ENCODE data around the gene TRIM8.
"Not testable (repeated sequence)": the region's sequence is repeated elsewhere in the genome, so short reads cannot be mapped to it uniquely, and the experiment has no call there.

TRIM8 gene

DNA sequence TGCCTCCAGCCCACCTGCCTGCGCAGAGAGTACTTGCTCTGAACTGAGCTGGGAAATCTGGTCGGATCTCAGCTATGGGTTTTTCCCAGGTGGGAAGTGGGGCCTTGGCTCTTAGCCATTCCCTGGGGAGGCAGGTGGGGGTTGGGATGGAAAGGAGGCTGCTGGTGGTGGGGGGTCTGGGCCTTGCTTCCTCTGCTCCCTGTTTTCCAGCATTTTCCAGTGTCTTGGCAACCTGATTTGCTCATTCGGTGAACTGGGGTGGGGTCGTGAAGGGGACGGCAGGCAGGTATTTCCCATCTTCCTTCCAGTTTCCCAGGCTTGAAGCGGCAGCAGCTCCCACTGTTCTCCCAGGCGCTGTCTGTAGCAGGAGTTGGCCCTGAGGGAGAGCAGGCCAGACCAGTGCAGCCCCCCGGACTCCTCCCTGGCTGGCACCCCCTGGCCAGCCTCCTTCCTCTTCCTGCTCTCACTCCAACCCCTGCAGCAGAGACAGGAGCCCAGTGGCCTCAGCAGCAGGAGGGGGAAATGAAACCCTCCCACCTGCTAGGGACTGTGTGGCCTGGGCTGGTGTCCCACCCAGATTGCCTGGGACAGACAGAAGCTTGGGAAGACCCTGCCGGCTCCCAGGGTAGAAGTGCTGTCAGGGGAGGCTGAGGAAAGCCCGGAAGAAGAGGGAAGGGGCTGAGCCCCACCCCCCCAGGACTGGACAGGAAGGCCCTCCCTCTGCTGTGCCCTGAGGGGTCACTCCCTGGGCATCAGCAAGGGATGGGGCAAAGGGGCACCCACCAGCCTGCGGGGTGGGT lies 6.6 kb downstream of the TRIM8 start:
- DNase-seq, result no peak

DNA sequence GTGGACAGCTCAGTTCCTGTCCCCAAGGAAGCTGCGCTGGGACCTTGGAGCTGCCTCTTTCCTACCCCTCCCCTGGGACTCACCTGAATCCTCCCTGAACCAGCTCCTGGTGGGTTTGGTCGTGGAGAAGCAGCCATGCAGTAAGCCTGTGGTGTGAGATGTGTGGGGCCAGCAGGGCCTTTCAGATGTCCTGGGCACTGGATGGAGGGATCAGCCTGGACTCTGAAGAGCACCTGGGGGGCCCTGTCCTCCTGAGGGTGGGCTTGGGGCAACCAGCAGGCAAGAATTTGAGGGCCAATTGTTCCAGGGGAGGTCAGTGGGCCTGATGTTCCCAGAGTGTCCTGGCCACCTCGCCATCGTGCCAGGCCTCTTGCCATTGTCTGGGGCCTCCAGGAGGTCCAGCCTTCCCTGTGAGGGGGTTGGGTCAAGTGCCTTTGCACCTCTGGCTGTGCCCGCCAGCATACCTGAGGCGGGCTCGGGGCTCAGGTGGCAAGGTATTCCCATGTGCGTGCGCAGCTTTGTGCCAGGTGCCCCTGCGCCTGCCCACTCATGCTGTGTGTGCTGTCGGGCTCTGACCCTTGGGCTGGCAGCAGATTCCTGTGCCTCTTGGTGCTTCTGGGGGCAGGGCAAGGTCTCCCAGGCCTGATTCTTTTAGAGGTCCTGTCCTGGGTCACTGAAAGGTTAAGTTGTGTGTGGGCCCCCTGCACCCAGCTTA lies 7.3 kb downstream of the TRIM8 start:
- no peak for DNase-seq

DNA sequence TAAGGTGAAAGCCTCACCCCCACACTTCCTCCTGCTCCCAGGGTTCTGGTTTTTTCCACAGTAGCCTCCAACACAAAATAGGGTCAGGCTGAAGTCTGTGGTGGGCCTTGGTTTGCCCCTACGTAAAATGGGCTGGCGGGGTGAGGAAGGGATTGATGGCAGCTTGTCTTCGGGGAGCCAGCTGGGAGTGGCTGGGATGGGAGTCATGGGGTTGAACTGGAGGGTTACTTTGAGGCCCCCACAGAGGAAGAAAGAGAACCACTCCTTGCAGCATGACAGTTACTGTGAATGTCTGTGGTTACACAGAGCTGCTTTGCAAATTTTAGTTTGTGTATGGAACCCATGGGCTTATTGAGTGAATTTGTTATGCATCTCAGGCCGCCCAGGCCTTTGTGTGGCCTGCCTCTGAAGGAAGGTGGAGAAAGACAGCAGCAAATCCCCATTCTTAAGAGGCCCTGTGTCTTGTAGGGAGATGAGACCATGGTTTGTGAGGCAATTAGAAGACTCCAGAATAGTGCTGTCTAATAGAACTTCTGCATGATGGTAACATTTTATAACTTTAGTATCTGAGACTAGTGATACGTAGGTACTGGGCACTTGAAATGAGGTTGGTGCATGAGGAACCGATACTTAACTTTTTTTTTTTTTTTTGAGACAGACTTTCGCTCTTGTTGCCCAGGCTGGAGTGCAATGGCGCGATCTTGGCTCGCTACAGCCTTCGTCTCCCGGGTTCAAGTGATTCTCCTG lies 8.1 kb downstream of the TRIM8 start:
- DNase-seq, result no peak

DNA sequence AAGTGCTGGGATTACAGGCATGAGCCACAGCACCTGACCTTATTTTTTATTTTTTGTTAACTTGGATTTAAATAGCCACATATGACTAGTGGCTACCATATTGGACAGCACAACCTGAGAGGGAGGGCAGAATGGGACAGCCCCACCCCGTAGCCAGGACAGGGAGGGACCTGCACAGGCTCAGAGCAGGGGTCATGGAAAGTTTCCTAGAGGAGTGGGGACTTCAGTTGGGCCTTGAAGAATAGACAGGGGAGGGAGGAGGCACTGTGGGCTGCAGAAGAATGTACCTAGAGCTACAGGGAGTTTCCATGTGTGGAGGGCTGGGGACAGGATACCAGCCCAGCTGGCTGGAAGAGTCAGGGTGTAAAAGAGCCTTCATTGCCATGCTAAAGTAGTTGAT lies 8.8 kb downstream of the TRIM8 start:
- DNase-seq, result no peak

DNA sequence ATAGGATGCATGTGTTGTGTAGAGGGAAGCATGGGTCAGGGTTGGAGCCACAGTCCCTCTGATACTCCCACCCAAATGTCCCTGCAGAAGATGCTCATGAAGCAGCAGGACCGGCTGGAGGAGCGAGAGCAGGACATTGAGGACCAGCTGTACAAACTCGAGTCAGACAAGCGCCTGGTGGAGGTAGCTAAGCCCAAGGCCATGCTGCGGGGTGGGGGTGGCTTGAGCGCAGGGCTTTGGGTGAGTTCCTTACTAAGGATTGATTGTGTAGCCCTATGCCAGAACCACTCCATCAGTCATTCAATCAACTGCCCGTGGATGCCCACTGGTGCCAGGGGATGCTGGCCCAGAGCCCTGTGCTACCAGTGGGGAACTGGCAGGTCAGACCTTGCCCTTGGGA lies 10.3 kb downstream of the TRIM8 start:
- DNase-seq, result no peak

DNA sequence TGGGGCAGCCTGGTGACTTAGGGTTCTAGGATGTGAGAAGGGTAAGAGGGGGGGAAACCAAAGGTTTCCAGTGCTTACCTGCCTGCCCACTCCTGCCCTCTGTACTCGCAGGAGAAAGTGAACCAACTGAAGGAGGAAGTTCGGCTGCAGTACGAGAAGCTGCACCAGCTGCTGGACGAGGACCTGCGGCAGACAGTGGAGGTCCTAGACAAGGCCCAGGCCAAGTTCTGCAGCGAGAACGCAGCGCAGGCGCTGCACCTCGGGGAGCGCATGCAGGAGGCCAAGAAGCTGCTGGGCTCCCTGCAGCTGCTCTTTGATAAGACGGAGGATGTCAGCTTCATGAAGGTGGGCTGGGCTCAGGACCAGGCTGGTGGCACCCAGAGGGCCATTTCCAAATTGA lies 10.7 kb downstream of the TRIM8 start:
- no peak for DNase-seq

DNA sequence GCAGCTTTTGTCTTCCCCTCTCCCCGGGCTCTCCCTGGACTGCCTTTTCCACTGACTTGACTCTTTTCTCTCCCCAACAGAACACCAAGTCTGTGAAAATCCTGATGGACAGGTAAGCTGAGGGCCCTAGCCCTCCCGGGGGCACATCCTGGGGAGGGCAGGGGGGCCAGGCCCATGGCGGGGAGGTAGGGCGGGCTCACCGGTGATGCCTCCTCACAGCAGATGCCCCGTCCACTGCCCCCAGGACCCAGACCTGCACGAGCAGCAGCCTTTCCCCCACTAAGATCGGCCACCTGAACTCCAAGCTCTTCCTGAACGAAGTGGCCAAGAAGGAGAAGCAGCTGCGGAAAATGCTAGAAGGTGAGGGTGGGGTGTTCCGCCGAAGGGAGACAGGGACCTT lies 11.7 kb downstream of the TRIM8 start:
- no peak for DNase-seq

DNA sequence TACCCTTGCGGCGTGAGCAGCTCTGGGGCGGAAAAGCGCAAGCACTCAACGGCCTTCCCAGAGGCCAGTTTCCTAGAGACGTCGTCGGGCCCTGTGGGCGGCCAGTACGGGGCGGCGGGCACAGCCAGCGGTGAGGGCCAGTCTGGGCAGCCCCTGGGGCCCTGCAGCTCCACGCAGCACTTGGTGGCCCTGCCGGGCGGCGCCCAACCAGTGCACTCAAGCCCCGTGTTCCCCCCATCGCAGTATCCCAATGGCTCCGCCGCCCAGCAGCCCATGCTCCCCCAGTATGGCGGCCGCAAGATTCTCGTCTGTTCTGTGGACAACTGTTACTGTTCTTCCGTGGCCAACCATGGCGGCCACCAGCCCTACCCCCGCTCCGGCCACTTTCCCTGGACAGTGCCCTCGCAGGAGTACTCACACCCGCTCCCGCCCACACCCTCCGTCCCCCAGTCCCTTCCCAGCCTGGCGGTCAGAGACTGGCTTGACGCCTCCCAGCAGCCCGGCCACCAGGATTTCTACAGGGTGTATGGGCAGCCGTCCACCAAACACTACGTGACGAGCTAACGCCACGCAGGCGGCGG lies 12.6 kb downstream of the TRIM8 start:
- DNase-seq, result no peak

DNA sequence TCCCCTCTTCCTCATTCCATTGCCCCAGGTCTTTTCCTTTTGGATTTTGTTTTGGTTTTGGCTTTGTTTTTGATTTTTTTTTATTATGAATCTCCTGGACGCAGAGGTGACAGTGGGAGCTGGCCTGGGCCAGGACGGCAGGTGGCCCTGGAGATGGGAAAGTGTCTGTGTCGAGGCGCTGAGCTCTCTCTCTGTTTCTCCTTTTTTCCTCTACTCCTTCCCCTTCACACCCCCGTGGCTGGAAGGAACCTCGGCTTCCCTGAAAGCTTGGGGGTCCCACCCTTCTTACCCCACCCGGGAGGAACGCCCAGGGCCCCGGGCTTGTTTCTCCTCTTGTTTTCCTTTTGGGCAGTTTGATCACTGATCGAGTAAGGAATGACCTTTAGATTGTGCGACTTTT lies 13.2 kb downstream of the TRIM8 start:
- DNase-seq, result no peak

DNA sequence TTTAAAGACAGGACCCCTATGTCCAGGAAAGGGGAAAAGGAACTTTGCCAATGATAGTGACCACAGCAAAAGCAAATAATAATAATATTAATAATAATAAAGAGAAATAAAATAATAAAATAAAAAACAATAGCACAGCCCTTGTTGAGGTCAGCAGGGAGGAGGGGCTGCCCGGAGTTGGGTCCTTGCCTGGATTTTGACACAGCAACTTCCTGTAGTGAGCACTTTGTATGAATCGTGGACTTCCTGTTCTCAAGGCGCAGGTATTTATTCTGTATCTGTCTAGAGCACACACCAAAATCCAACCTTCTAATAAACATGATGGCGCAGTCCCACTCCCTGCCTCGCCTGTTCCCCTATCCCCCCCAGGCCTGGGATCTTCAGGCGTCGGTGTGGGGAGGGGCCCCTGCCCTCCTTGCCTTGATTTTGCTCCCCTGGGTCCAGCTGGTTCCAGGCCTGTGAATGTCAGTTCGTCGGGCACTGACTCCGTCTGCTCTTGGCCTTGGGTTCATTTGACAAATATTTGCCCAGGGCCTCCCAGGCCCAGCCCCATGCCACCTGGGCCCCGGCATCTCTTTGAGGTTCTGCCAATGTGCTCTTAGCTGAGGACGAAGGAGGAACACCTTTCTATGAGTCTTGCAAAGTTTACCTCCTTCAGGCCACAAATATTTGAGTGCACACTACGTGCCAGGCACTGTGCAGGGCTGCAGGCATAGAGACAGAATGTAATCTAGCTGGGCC lies 13.9 kb downstream of the TRIM8 start:
- DNase-seq, result no peak

DNA sequence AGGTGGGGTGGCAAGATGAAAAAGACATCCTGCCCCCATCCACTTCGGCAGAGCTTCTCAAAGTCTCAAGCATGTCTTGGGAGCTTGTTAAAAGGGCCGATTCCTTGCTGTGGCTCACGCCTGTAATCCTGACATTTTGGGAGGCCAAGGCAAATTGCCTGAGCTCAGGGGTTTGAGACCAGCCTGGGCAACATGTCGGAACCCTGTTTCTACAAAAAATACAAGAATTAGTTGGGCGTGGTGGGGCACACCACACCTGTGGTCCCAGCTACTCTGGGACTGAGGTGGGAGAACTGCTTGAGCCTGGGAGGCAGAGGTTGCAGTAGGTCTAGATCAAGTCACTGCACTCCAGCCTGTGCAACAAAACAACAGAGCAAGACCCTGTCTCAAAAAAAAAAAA lies 14.5 kb downstream of the TRIM8 start:
- no peak for DNase-seq

DNA sequence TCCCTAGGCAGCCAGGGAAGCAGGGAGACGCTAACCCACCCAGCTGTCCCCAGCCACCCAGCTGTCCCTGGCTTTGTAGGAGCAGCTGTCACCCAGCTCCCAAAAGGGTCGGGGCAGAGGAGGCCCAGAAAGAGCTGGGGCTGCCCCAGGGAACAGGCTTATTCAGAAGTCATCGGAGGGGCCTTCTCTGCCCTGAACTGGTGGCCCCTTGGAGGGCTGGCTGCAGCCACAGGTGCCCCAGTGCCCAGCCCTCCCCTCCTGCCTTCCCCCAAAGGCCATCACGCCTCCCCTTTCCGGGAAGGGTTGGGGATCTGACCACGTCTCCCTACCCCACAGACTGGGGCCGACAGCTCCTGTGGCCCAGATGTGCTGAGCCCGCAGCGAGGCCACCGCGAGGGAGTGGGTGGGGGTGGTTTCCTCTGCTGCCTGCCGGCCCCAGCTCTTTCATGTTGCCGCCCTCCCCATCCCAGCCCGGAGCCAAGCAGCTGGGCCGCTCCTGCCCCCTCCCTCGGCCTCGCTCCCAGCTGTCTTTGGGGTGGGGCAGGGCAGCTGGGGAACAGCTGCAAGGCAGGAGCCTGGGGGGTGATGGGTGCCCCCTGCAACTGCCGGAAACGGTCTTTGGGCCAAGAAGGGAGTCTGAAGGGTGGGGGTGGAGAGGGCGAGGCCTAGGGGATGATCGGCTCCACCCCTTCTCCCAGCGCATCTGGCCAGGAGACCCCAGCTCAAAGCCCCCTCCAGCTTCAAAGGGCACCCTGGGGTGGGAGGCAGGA lies 16.8 kb downstream of the TRIM8 start:
- peak; percentile 65 for DNase-seq

DNA sequence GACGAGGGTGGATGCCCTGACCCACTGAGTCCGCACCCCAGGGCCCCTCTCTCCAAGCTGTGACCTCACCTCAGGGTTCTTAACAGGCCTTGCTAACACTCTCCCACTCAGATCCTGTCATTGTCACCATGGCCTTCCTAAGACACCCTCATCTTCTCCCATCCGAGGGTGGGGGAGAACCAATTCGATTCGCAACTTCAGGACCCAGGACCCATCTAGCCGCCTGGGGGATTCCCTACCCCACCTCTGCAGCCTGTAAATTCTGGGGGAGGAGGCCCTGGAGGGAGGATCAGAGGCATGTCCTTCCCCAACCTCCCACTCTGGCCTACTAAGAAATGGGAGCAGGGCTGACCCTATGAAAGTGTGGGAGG lies 17.4 kb downstream of the TRIM8 start:
- DNase-seq, result no peak

DNA sequence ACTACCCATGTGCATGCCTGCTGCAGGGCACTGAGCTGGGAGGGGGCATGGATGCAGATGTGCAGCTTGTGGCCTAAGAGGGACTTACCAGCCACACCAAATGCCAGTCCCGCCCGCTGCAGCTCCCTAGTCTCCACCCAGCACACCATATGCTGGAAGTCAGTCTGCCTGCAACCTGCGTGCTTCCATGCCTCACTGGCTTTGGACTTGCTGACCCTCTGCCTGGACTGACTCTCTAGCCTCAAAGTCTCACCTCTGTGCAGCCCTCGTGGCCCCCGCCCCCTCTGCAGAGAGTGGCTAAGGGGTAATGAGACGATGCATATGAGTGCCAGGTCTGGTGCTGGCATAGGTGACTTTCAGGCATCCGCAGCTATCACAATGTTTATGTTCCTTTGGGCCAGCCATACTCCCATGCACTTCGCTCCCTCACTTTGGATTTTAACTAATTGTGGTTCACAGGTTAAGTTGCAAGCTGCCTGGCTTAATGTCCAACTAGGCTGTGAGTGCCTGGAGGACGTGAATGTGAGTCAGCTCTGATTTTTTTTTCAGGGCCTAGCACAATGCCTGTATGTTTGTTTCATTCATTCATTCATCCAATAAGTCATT lies 21.7 kb downstream of the TRIM8 start:
- DNase-seq, result no peak

DNA sequence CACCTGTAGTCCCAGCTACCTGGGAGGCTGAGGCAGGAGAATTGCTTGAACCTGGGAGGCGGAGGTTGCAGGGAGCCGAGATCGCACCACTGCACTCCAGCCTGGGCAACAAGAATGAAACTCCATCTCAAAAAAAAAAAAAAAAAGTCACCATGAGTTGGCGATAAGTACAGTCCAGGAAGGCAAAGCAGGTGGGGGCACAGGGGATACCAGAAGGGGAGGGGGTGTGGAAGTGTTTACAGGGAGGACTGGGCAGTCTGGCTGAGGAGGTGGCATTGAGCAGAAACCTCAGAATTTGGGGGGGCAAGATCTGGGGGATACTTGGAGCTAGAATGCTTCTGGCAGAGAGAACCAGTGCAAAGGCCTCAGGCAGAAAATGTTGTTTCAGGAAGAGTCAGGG lies 23.1 kb downstream of the TRIM8 start:
- DNase-seq, result not testable (repeated sequence)

DNA sequence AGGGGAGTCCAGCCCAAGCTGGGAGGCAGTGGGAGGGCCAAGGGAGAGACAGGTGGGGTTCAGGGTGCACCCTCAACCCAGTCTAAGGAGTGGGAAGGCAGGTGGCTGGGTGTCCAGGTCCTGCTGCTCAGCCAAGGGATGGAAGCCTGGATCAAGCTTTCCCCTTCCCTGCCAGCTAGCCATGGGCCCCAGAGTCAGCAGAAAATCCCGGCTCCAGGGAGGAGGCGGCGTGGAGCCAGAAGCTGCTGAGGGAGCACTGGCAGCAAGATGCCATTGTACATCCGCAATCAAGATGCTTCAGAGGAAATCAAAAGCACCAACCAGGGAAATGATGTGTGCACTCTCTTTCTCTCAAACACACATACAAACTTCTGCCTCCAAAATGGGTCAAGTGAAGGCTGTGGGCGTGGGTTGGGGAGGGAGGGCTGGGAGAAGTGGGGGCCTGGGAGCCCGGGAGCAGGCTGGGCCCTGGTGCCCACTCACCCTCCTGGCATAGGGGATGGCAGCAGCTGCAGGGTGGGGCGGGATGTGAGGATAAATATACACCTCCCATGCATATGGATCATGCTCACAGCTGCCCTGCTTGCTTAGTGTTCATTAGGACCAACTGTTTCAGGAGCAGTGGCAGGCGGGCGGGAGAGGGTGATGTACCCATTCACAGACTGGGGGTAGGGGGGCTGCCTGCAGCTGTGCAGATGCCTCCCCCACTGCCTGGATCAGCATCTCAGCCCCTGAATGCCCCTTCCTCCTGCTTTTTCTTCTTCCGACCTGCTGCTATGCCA lies 24.2 kb downstream of the TRIM8 start:
- no peak for DNase-seq

DNA sequence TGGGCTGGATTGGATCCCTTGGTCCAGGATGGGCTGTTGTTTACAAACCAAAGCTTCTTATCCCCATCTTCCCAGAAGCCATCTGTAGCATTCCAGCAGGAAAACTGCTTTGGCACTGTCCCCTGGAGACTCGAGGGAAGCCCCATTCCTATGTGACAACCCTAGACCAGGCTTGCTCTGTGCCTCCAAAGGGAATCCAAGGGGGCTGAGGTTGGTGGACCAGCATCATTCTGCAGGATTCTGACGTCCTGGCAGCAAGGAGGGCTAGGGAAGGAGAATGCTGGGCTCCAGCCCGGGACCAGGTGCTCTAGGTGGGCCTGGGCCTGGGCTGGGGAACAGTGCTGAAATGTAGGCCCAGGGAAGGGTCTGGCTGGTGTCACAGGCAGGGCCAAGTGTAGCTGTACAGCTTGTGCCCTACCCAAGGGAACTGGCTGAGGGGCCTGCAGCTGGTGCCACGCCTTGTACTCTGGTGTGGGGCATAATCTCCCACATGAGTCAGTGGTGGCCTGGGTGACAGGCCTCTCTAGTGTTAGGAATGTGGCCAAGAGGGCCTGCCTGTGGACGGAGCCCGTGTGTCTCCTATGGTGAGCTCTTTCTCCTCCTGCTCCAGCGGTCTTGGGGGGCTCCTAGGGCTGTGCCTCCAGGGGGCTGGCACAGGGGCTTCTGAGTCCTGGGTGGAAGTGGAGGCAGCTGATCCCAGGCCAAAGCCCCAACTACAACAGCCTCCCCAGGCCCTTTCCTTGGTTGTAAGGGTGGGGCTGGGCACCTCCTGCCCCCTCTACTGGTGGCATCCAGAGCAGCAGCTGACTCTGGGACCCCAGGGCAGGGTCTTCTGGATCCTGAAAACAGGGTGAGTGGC lies 25.2 kb downstream of the TRIM8 start:
- no peak for DNase-seq

DNA sequence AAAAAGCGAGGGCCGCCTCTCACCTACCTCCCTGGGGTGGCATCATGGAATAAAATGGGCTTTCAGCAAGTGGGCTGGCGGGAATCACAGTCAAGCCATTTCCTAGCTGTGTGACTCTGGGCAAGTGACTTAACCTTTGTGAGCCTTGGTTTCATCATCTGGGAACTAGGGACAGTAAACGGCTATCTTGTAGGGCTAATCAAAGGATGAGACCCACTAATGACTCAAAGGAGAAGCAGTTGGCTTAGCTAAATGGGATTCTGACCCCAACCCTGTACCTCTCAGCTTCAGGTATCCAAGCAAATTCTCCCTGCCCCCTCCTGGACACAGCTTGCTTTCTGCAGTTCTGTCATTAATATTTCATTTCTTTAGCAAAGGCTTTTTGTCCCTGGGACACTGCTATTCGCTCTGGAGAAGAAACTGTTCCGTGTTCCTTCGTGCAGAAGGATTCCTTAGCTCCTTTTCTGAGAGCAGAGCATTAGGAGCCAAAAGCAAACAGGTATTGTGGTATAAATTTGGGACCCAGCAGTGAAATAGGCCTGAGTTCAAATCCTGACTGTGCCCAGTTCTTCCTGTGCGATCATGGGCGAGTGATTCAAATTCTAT lies 25.9 kb downstream of the TRIM8 start:
- no peak for DNase-seq

DNA sequence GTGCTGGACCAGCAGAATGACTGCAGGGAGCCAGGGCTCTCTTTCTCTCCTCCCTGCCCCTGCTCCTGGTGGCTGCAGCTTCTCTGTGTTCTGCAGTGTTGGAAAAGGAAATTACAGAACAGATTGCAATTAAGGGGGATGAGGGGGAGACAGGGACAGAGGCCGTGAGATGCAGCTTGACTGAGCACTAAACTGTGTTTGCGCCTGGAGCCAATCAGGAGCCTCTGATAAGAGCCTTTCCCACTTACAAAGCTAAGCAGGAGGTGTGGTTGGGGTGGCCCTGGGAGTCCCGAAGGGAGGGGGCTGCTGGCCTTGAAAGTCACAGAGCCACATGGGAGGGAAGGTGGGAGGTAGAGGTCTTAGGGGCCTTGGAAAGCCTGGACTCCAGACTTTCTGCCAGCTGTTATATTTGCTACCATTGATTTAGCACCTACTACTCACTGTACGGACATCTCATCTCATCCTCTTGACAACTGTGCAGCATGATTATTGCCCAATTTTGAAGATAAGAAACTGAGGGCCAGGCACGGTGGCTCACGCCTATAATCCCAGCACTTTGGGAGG lies 26.7 kb downstream of the TRIM8 start:
- DNase-seq, result peak; percentile 55
